GM23248 (cell line): ENCODE measurements around the gene UFD1.

ENCODE experiments used
- EZH2 ChIP-seq: fragments of 200-600 bp; sonication (generic); IDR thresholded peaks from 2 replicates; pipeline ENCODE4 v1.6.1; 2018; ENCODE audit warnings: antibody characterized with exemption, mild to moderate bottlenecking; ENCODE audit not compliant: insufficient read depth, poor library complexity, severe bottlenecking
- EZH2phosphoT487 ChIP-seq: fragments of 200-600 bp; sonication (generic); IDR thresholded peaks from 2 replicates; pipeline ENCODE4 v1.6.1; 2018; ENCODE audit warnings: antibody characterized with exemption, moderate library complexity, mild to moderate bottlenecking, low read depth; ENCODE audit not compliant: insufficient read depth

GRCh38 chr22:19492504-19493174 lies 13.6 kb upstream of the UFD1 start:
- TF ChIP-seq EZH2phosphoT487 (no peak), EZH2 (no peak)
